ENCODE measurements around the gene EBF3.

EBF3 gene

DNA sequence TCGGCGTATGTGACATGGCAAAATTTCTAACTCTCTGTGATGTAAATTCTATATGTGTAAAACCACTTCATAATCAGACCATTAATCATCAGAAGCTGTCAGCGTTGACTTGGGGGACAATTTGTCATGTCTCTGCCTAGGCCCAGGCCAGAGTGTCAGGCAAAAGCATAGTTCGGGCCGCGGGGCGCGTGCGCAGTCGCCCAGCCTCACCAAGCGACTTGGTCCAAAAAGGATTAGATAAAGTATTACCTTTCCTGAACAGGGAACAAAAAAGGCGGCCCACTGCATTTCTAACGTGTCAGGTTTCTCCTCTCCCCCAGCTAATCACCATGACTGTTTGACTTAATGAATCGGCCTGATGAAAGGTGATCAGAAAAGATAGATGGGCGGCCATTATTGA lies 114.2 kb downstream of the EBF3 start:
- H3K4me2 ChIP-seq: no peak overlapping the region
- H3K9ac ChIP-seq: no peak overlapping the region
- no peaks in the 10 kb centered on the region for H3K79me2 ChIP-seq (ENCODE audit: insufficient read depth, low read depth)
- H3K4me3 ChIP-seq (IDR thresholded peaks at IDR 0.05; ENCODE audit: insufficient read depth, low read depth, low read length): no peak overlapping the region
- H3K27me3 ChIP-seq (ENCODE audit: insufficient read depth, low read depth): no peaks in the 10 kb centered on the region
- H3K36me3 ChIP-seq (ENCODE audit: insufficient read depth): no peaks in the 10 kb centered on the region
- no peaks in the 10 kb centered on the region for H3K4me1 ChIP-seq (ENCODE audit: low read depth, poor library complexity, severe bottlenecking)
- TF ChIP-seq, protein P1, sequence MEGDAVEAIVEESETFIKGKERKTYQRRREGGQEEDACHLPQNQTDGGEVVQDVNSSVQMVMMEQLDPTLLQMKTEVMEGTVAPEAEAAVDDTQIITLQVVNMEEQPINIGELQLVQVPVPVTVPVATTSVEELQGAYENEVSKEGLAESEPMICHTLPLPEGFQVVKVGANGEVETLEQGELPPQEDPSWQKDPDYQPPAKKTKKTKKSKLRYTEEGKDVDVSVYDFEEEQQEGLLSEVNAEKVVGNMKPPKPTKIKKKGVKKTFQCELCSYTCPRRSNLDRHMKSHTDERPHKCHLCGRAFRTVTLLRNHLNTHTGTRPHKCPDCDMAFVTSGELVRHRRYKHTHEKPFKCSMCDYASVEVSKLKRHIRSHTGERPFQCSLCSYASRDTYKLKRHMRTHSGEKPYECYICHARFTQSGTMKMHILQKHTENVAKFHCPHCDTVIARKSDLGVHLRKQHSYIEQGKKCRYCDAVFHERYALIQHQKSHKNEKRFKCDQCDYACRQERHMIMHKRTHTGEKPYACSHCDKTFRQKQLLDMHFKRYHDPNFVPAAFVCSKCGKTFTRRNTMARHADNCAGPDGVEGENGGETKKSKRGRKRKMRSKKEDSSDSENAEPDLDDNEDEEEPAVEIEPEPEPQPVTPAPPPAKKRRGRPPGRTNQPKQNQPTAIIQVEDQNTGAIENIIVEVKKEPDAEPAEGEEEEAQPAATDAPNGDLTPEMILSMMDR (conservative IDR thresholded peaks at IDR 0.05; ENCODE audit: low read depth, low read length): no peak
- no peak overlapping the region for H3K27ac ChIP-seq
- no peak overlapping the region for H2AFZ ChIP-seq (ENCODE audit: low read depth)
- no peaks in the 10 kb centered on the region for H4K20me1 ChIP-seq (ENCODE audit: insufficient read depth)

DNA sequence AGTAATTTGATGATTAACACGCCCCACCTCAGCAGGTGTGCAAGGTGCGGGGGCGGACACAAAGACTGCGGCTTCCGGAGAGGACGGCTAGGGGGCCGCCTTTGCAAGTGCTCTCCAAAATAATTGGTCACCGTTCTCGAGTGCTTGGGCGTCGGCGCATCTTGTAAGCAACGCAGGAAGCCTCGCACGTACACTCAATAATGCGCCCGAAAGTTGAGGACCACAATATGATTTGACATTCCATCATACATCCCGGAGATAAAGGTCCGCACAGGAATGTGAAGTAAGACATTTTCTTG lies 114.7 kb downstream of the EBF3 start:
- Histone ChIP-seq H2AFZ (ENCODE audit: low read depth) (no peak overlapping the region), H3K9ac (no peak overlapping the region), H3K36me3 (ENCODE audit: insufficient read depth) (no peaks in the 10 kb centered on the region), H3K4me2 (no peak overlapping the region), H3K27me3 (ENCODE audit: insufficient read depth, low read depth) (no peaks in the 10 kb centered on the region), H3K79me2 (ENCODE audit: insufficient read depth, low read depth) (no peaks in the 10 kb centered on the region), H4K20me1 (ENCODE audit: insufficient read depth) (no peaks in the 10 kb centered on the region), H3K27ac (no peak overlapping the region), H3K4me3 (IDR thresholded peaks at IDR 0.05; ENCODE audit: insufficient read depth, low read depth, low read length) (no peak overlapping the region), H3K4me1 (ENCODE audit: low read depth, poor library complexity, severe bottlenecking) (no peaks in the 10 kb centered on the region)
- TF ChIP-seq, protein P1 (conservative IDR thresholded peaks at IDR 0.05; ENCODE audit: low read depth, low read length): no peak

DNA sequence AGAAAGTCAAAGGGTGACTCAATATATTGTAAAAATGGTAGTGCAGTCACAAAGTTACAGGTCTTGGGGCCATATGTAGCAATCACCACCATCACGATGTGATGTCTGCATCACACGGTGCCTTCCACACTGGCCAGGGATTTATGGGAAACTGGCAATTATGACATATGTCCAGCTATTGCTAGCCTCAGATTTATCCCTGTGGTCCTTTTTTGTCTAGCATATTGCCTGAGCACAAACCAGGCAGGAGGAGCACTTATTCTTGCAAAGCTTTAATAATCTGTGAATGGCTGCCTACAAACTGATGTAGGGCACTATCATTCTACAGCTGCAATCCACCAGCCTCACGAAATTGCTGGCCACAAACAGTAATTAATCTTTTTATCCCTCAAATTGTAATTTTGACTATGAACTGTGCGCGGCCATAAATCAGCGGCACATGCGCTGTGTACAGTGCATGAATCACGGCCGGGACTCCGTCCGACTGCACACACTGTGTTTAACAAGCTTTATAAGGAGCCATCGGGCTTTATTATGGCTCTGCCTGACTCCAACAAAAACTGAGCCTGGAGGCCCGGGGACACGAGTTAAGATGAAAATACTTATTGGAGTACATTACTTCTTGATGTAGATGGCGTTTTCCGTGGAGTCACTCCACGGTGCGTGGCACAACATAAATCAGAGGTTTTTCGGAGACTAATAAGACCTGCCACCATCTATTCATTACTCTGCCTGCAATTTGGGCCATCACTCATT lies 115.2 kb downstream of the EBF3 start:
- Histone ChIP-seq H2AFZ (ENCODE audit: low read depth) (no peak overlapping the region), H4K20me1 (ENCODE audit: insufficient read depth) (no peaks in the 10 kb centered on the region), H3K27me3 (ENCODE audit: insufficient read depth, low read depth) (no peaks in the 10 kb centered on the region), H3K27ac (no peak overlapping the region), H3K9ac (no peak overlapping the region), H3K4me2 (no peak overlapping the region), H3K4me1 (ENCODE audit: low read depth, poor library complexity, severe bottlenecking) (no peaks in the 10 kb centered on the region), H3K4me3 (IDR thresholded peaks at IDR 0.05; ENCODE audit: insufficient read depth, low read depth, low read length) (no peak overlapping the region), H3K79me2 (ENCODE audit: insufficient read depth, low read depth) (no peaks in the 10 kb centered on the region), H3K36me3 (ENCODE audit: insufficient read depth) (no peaks in the 10 kb centered on the region)
- TF ChIP-seq, protein P1 (conservative IDR thresholded peaks at IDR 0.05; ENCODE audit: low read depth, low read length): no peak

DNA sequence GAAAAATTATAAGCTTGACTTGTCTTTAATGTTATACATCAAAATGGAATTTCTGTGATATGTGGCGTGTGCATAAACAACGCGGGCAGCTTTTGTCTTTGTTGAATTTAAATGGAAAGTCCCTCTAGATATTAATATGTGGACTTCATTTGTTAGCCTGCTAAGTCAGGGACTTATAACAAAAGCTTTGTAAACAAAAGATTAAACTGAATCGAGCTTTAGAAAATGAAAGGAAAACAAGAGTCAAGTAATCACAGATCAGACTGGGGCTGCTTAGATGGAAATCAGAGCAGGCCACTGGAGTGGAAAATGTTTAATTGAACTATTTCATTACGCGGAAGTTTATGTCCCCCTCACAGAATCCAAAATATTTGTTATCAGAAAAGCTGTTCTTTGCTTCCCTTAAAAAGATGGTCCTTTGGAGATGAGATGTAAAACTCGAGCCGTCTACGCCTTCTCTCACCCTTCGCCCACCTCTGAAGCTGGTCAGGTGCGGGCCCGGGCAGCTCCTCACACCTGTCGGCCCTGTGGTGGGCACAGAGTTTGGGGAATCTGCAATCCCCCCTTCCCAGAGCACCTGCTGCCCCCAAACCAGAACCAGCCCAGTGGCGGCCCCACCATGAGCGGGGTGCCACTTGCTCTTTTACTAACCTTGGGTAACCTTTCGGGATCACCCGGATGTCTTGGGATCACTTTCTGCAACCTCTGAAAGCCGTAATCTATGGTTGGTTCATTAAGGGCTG lies 116.2 kb downstream of the EBF3 start:
- H4K20me1 ChIP-seq (ENCODE audit: insufficient read depth): no peaks in the 10 kb centered on the region
- no peak overlapping the region for H3K9ac ChIP-seq
- H3K27ac ChIP-seq: no peak overlapping the region
- TF ChIP-seq, protein P1 (conservative IDR thresholded peaks at IDR 0.05; ENCODE audit: low read depth, low read length): no peak
- no peaks in the 10 kb centered on the region for H3K36me3 ChIP-seq (ENCODE audit: insufficient read depth)
- H3K79me2 ChIP-seq (ENCODE audit: insufficient read depth, low read depth): no peaks in the 10 kb centered on the region
- no peaks in the 10 kb centered on the region for H3K4me1 ChIP-seq (ENCODE audit: low read depth, poor library complexity, severe bottlenecking)
- no peak overlapping the region for H3K4me2 ChIP-seq
- no peaks in the 10 kb centered on the region for H3K27me3 ChIP-seq (ENCODE audit: insufficient read depth, low read depth)
- no peak overlapping the region for H2AFZ ChIP-seq (ENCODE audit: low read depth)
- no peak overlapping the region for H3K4me3 ChIP-seq (IDR thresholded peaks at IDR 0.05; ENCODE audit: insufficient read depth, low read depth, low read length)

All from KMS-11 (cell line).